Activated naive CD8-positive, alpha-beta T cell treated with anti-CD3 and anti-CD28 coated beads for 36 hours (primary cell): ENCODE results near the gene EFCAB8. TPM values are rescaled to one million over a fixed set of nuclear protein-coding genes. Genes with fewer than 3 reads are reported as not detected.

ENCODE experiments used
- DNase-seq: peaks from one replicate; pipeline ENCODE4 v3.0.0; 2021
- H3K27ac Mint-ChIP-seq: one replicate; pipeline ENCODE4 v1.8.0; 2022; ENCODE audit warnings: mild to moderate bottlenecking, moderate library complexity, mixed read lengths
- H3K27me3 Mint-ChIP-seq: one replicate; pipeline ENCODE4 v1.8.0; 2022; ENCODE audit warnings: mild to moderate bottlenecking, mixed read lengths
- H3K36me3 Mint-ChIP-seq: one replicate; pipeline ENCODE4 v1.8.0; 2021; ENCODE audit warnings: mild to moderate bottlenecking, mixed read lengths
- H3K4me1 Mint-ChIP-seq: one replicate; pipeline ENCODE4 v1.8.0; 2021; ENCODE audit warnings: mixed read lengths
- H3K4me3 Mint-ChIP-seq: one replicate; pipeline ENCODE4 v1.8.0; 2022; ENCODE audit warnings: mild to moderate bottlenecking, moderate library complexity, mixed read lengths
- H3K9me3 Mint-ChIP-seq: one replicate; pipeline ENCODE4 v1.8.0; 2022; ENCODE audit warnings: mixed read lengths
- total RNA-seq, 2 experiments: library from RNA; stranded (reverse); gene quantifications; one replicate each; pipeline ENCODE4 v1.2.3, GENCODE V29; 2021

EFCAB8 gene
- total RNA-seq, 2 experiments from 2014 or later = 0.27 to 0.56 TPM

- Mint-ChIP-seq H3K4me1 (peaks cover 13% of the 10 kb centered on the region), H3K4me3 (no peak overlapping the region), H3K27ac (no peak overlapping the region), H3K36me3 (no peaks in the 10 kb centered on the region), H3K27me3 (no peaks in the 10 kb centered on the region), H3K9me3 (no peaks in the 10 kb centered on the region)
- no peak for DNase-seq
Measured at GRCh38 chr20:32908334-32909292, 49.9 kb downstream of the EFCAB8 start.

GRCh38 chr20:32909451-32909850 is 50.7 kb downstream of the EFCAB8 start:
- DNase-seq = no peak
- Mint-ChIP-seq H3K36me3 (no peaks in the 10 kb centered on the region), H3K27ac (no peak overlapping the region), H3K4me3 (no peak overlapping the region), H3K9me3 (peaks cover 2% of the 10 kb centered on the region), H3K27me3 (no peaks in the 10 kb centered on the region), H3K4me1 (peaks cover 13% of the 10 kb centered on the region)

- DNase-seq = no peak
- Mint-ChIP-seq H3K36me3 (no peaks in the 10 kb centered on the region), H3K9me3 (peaks cover 3% of the 10 kb centered on the region), H3K4me1 (peaks cover 13% of the 10 kb centered on the region), H3K27me3 (no peaks in the 10 kb centered on the region), H3K27ac (no peak overlapping the region), H3K4me3 (no peak overlapping the region)
Measured at GRCh38 chr20:32909896-32910571, 51.3 kb downstream of the EFCAB8 start.

- Mint-ChIP-seq H3K4me1 (peaks cover 9% of the 10 kb centered on the region), H3K4me3 (no peak overlapping the region), H3K27ac (no peak overlapping the region), H3K9me3 (peaks cover 11% of the 10 kb centered on the region), H3K27me3 (no peaks in the 10 kb centered on the region), H3K36me3 (peaks cover 3% of the 10 kb centered on the region)
- no peak for DNase-seq
Measured at GRCh38 chr20:32911355-32911754, 52.6 kb downstream of the EFCAB8 start.

GRCh38 chr20:32912688-32913087 is 54.0 kb downstream of the EFCAB8 start:
- Mint-ChIP-seq H3K9me3 (peaks cover 14% of the 10 kb centered on the region), H3K4me3 (no peak overlapping the region), H3K27me3 (no peaks in the 10 kb centered on the region), H3K27ac (no peak overlapping the region), H3K4me1 (peaks cover 9% of the 10 kb centered on the region), H3K36me3 (peaks cover 4% of the 10 kb centered on the region)
- DNase-seq = no peak

GRCh38 chr20:32914031-32914430 is 55.3 kb downstream of the EFCAB8 start:
- Mint-ChIP-seq H3K4me3 (no peak overlapping the region), H3K9me3 (peaks cover 14% of the 10 kb centered on the region), H3K27ac (no peak overlapping the region), H3K27me3 (no peaks in the 10 kb centered on the region), H3K4me1 (peaks cover 5% of the 10 kb centered on the region), H3K36me3 (peaks cover 4% of the 10 kb centered on the region)
- no peak for DNase-seq

GRCh38 chr20:32917191-32917950 is 58.6 kb downstream of the EFCAB8 start:
- H3K27ac Mint-ChIP-seq = no peak overlapping the region
- no peak overlapping the region for H3K4me3 Mint-ChIP-seq
- DNase-seq = no peak
- H3K4me1 Mint-ChIP-seq = no peaks in the 10 kb centered on the region
- H3K36me3 Mint-ChIP-seq = peaks cover 4% of the 10 kb centered on the region
- no peaks in the 10 kb centered on the region for H3K27me3 Mint-ChIP-seq
- peaks cover 14% of the 10 kb centered on the region for H3K9me3 Mint-ChIP-seq

GRCh38 chr20:32918296-32918695 is 59.6 kb downstream of the EFCAB8 start:
- Mint-ChIP-seq H3K27ac (no peak overlapping the region), H3K4me3 (no peak overlapping the region), H3K9me3 (peaks cover 14% of the 10 kb centered on the region)

GRCh38 chr20:32918751-32919150 is 60.0 kb downstream of the EFCAB8 start:
- Mint-ChIP-seq H3K4me3 (no peak overlapping the region), H3K36me3 (peaks cover 4% of the 10 kb centered on the region), H3K9me3 (peaks cover 14% of the 10 kb centered on the region), H3K27me3 (no peaks in the 10 kb centered on the region), H3K27ac (no peak overlapping the region), H3K4me1 (no peaks in the 10 kb centered on the region)
- DNase-seq = no peak

More at GRCh38 chr20:32918296-32918695, 59.6 kb downstream of the EFCAB8 start:
- Mint-ChIP-seq H3K4me1 (no peaks in the 10 kb centered on the region), H3K36me3 (peaks cover 4% of the 10 kb centered on the region), H3K27me3 (no peaks in the 10 kb centered on the region)
- no peak for DNase-seq

GRCh38 chr20:32920066-32920465 is 61.3 kb downstream of the EFCAB8 start:
- no peak for DNase-seq
- Mint-ChIP-seq H3K9me3 (peaks cover 10% of the 10 kb centered on the region), H3K27me3 (no peaks in the 10 kb centered on the region), H3K27ac (no peak overlapping the region), H3K4me1 (no peaks in the 10 kb centered on the region), H3K36me3 (peaks cover 4% of the 10 kb centered on the region), H3K4me3 (no peak overlapping the region)

GRCh38 chr20:32920530-32921298 is 62.0 kb downstream of the EFCAB8 start:
- H3K4me1 Mint-ChIP-seq = no peaks in the 10 kb centered on the region
- H3K4me3 Mint-ChIP-seq = no peak overlapping the region
- peaks cover 1% of the 10 kb centered on the region for H3K36me3 Mint-ChIP-seq
- H3K27me3 Mint-ChIP-seq = no peaks in the 10 kb centered on the region
- no peak overlapping the region for H3K27ac Mint-ChIP-seq
- H3K9me3 Mint-ChIP-seq = peaks cover 5% of the 10 kb centered on the region
- no peak for DNase-seq

GRCh38 chr20:32922466-32922865 is 63.7 kb downstream of the EFCAB8 start:
- no peak for DNase-seq
- Mint-ChIP-seq H3K4me1 (no peaks in the 10 kb centered on the region), H3K27me3 (no peaks in the 10 kb centered on the region), H3K36me3 (no peaks in the 10 kb centered on the region), H3K27ac (no peak overlapping the region), H3K9me3 (no peaks in the 10 kb centered on the region), H3K4me3 (no peak overlapping the region)

- H3K9me3 Mint-ChIP-seq = no peaks in the 10 kb centered on the region
Measured at GRCh38 chr20:32924781-32925180, 66.1 kb downstream of the EFCAB8 start.

GRCh38 chr20:32925481-32926196 is 66.9 kb downstream of the EFCAB8 start:
- peaks cover 3% of the 10 kb centered on the region for H3K4me1 Mint-ChIP-seq
- no peak for DNase-seq
- no peaks in the 10 kb centered on the region for H3K27me3 Mint-ChIP-seq
- no peaks in the 10 kb centered on the region for H3K36me3 Mint-ChIP-seq
- no peak overlapping the region for H3K27ac Mint-ChIP-seq
- H3K4me3 Mint-ChIP-seq = no peak overlapping the region
- no peaks in the 10 kb centered on the region for H3K9me3 Mint-ChIP-seq

More at GRCh38 chr20:32924781-32925180, 66.1 kb downstream of the EFCAB8 start:
- no peak for DNase-seq
- Mint-ChIP-seq H3K27ac (no peak overlapping the region), H3K4me1 (peaks cover 3% of the 10 kb centered on the region), H3K36me3 (no peaks in the 10 kb centered on the region), H3K4me3 (no peak overlapping the region), H3K27me3 (no peaks in the 10 kb centered on the region)
